NOMO-1 treated with DMSO at 0.1 percent for 48 hours (cell line): ENCODE measurements around the gene ALDH3A1.

Experiments used
- DNase-seq: peaks from one replicate; lab custom pipeline; 2025; ENCODE audit not compliant: unreplicated experiment; lab: John Stamatoyannopoulos, UW

The ALDH3A1 gene

GRCh38 chr17:19760746-19761145 lies 12.6 kb upstream of the ALDH3A1 start:
- no peak for DNase-seq

GRCh38 chr17:19759568-19760549 lies 11.8 kb upstream of the ALDH3A1 start:
- DNase-seq = no peak

GRCh38 chr17:19757536-19758180 lies 9.6 kb upstream of the ALDH3A1 start:
- no peak for DNase-seq

DNA sequence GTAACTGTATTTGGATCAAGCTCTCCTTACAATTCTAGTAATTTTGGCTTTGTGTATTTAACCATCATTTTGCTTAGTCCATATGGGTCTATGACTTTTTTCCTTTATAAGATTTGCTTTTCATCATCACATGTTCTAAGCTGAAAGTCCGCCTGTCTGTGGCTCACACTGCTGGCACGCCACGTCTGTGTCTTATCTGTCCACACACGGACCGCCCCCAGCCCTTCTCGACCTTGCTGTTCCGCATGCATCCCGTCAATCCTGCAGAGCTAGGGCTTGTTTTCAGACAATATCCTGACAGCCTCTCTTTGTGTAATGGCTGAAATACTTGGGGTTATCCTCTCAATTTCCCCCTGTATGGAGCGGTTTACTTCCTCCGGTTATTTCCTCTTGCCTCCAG lies 8.4 kb upstream of the ALDH3A1 start:
- DNase-seq = no peak

- no peak for DNase-seq
Measured at GRCh38 chr17:19755821-19756510, 7.9 kb upstream of the ALDH3A1 start.

DNA sequence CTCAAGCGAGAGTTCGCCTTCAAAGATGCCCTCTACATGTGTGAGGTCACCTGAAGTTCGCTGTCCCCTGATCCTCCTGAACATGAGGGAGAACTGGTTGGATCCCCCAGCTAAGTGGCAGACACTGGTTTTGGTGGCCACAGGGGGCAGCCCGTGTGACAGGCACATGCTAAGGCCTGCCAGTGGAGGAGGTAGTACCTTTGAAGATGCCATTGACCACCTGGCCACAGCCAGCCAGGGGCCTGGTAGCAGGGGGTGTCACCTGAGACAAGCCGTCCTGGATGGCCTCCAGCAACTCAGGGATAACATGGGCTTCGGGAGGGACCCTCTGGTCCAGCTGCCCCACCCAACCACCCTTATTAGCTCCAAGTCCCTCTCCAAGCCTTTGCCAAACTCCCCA lies 7.3 kb upstream of the ALDH3A1 start:
- no peak for DNase-seq

GRCh38 chr17:19753661-19754463 lies 5.8 kb upstream of the ALDH3A1 start:
- DNase-seq = no peak

- DNase-seq = peak; percentile 71
Measured at GRCh38 chr17:19753051-19753509, 5.0 kb upstream of the ALDH3A1 start.

DNA sequence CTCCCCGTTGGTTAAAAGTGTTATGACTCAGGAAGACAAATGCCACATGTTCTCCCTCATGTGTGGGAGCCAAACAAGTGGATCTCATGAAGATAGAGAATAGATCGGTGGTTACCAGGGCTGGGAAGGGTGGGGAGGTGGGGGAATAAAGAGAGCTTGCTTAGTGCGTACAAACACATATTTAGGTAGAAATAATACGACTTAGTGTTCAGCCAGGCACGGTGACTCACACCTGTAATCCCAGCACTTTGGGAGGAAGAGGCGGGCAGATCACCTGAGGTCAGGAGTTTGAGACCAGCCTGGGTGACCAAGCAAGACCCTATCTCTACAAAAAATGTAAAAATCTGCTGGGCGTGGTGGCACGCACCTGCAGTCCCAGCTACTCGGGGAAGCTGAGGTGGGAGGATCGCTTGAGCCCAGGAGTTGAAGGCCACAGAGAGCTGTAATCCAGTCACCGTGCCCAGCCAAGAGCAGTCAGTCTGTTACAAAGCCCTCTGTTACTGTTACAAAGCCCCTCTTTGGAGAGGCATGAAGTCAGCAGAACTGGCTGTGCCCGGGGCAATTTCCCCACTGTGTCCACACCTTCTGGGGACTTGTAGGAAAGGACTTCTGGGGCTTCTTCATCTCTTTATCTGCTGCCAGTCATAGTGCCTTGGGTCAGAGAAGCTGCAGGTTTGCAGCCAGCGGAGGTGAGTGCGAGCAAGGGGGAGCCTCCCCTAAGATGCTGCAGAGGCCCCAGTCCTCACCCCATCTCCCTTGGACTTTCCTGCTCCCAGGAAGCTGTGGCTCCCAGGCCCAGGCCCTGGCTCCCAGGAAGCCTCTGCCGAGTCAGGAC lies 4.3 kb upstream of the ALDH3A1 start:
- DNase-seq = no peak

DNA sequence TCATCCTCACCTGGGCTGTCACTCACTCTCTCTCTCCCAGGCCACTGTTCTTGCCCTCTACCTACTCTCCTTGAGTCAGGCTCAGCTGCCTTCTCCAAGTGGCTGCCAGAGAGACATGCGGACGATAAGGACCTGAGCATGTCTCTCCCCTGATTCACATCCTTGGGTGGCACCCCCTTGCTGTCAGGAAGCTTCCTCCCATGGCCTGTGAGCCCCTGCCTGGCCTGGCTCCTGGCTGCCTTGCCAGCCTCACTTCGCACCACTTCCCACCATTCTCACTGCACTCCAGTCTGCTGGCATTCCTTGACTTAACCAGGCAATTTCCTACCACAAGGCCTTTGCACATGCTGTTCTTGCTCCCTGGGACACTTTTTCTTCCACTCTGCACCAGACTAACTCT lies 2.7 kb upstream of the ALDH3A1 start:
- no peak for DNase-seq

- no peak for DNase-seq
Measured at GRCh38 chr17:19750020-19750572, 2.0 kb upstream of the ALDH3A1 start.

DNA sequence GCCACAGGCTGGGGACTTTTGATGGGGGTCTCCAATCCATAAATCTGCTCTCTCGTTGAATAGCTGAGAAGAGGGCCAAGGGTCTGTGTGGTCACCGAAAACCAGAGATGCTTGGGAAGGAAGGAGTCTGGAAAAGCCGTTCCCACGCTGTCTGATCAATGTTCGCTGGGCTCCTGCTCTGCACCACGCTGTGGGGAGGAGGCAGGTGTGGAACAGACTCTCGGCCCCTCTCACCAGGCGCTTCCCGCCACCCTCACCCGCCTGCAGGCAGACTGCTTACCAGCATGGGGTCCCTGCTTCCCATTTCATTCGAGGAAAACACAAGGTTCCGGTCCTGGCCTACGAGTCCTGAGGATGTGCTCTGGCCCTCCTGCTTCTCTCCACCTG lies 702 bp upstream of the ALDH3A1 start:
- no peak for DNase-seq

DNA sequence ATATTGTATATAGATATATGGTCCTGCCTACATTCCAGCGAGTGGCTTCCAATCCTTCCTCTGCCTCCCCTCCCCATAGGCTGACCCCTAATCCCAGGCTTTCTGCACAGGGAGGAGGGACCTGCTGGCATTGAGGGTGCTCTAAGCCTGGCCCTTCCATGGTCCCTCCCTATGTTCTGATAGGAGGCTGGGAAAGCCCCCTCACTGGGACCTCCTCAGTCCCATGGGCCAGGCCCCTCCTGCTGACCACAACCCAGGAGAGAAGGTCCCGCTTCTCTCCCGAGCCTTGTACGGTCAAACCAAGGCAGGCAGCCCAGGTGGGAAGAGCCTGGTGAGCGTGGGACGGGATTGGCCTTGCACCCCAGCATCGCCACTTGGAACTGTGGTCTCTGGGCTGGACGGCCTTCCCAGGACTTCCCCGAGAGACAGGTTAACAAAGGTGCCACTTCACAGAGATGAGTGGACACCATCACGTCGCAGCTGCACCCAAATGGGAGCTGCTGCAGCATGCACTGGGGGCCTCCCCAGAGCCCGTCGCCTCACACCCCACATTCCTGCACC lies 859 bp downstream of the ALDH3A1 start:
- no peak for DNase-seq

DNA sequence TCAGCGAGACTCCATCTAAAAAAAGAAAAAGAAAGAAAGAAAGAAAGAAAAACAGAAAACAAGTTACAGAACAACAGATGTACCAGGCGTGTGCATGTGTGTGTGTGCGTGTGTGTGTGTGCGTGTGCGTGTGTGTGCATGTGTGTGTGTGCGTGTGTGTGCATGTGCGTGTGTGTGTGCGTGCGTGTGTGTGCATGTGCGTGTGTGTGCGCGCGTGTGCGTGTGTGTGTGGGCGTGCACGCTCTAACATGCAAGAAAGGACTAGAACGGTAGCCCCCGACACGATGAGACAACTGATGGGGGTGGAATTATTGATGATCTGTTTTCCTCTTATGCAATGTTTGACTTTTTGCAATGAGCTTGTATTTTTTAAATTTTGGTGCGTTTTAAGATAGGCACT lies 1.6 kb downstream of the ALDH3A1 start:
- DNase-seq = no peak

GRCh38 chr17:19744922-19745757 lies 3.0 kb downstream of the ALDH3A1 start:
- peak; percentile 74 for DNase-seq

GRCh38 chr17:19744492-19744891 lies 3.6 kb downstream of the ALDH3A1 start:
- DNase-seq = peak; percentile 38

- no peak for DNase-seq
Measured at GRCh38 chr17:19743101-19744100, 4.7 kb downstream of the ALDH3A1 start.
